ENCODE results near the gene HSD17B8.

DNA sequence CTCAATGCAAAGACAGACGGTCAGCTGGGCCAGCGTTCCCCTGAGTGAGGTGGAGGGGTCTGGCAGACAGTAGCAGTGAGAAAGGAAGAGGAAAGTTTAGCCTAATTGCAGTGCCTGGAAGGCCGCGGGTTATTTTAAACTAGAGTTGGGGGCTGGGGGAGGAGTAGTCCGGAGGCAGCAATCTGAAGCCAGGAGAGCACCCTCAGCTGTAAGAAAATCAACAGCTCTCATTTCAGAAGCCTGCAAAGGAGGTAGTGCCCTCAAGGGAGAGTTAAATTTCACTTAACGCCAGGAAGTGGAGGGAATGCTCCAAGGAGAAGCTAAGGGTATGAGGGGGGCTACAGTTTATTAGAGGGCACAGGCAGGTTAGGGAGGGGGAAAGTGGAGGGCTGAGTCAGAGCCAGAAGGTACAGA lies 30.8 kb downstream of the HSD17B8 start:
- no peak for TF ChIP-seq SIN3A (IDR thresholded peaks at IDR 0.05; ENCODE audit: borderline replicate concordance, insufficient read depth, low read length)
- TF ChIP-seq, protein P1, sequence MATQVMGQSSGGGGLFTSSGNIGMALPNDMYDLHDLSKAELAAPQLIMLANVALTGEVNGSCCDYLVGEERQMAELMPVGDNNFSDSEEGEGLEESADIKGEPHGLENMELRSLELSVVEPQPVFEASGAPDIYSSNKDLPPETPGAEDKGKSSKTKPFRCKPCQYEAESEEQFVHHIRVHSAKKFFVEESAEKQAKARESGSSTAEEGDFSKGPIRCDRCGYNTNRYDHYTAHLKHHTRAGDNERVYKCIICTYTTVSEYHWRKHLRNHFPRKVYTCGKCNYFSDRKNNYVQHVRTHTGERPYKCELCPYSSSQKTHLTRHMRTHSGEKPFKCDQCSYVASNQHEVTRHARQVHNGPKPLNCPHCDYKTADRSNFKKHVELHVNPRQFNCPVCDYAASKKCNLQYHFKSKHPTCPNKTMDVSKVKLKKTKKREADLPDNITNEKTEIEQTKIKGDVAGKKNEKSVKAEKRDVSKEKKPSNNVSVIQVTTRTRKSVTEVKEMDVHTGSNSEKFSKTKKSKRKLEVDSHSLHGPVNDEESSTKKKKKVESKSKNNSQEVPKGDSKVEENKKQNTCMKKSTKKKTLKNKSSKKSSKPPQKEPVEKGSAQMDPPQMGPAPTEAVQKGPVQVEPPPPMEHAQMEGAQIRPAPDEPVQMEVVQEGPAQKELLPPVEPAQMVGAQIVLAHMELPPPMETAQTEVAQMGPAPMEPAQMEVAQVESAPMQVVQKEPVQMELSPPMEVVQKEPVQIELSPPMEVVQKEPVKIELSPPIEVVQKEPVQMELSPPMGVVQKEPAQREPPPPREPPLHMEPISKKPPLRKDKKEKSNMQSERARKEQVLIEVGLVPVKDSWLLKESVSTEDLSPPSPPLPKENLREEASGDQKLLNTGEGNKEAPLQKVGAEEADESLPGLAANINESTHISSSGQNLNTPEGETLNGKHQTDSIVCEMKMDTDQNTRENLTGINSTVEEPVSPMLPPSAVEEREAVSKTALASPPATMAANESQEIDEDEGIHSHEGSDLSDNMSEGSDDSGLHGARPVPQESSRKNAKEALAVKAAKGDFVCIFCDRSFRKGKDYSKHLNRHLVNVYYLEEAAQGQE (IDR thresholded peaks at IDR 0.05; ENCODE audit: insufficient read depth in 1 of 2, low read depth in 2 of 2, low read length in 2 of 2), result no peak
